ENCODE data around the gene KIAA1614. TPM values are rescaled to one million over a fixed set of nuclear protein-coding genes. Genes with fewer than 3 reads are reported as not detected.

Gene KIAA1614
- total RNA-seq, 1 donor from 2014 or later, result 2.9 TPM

DNA sequence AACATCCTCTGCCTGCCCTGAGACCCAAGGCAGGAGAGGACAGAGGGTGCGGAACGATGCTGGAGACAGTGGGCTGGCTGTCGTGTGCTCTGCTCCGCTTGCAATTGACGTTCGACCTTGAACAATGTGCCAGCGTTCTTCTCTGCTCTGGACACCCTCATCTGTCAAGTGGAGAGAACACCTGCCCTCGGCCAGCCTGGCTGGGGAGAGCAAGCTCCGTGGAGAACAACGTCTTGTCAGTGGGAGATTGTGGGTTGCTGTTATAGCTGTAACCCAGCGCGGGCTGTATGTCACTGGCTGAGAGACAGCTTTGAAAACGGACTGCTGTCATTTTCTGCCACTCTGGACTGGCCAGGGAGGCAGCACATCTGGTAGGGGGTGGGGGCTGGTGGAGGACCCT lies 14.7 kb downstream of the KIAA1614 start:
- Mint-ChIP-seq H3K4me1 (ENCODE audit: unreplicated experiment) (peaks cover 60% of the 10 kb centered on the region), H3K27ac (peak overlapping the region; percentile 3), H3K27me3 (peaks cover 7% of the 10 kb centered on the region), H3K36me3 (no peaks in the 10 kb centered on the region), H3K4me3 (no peak overlapping the region), H3K9me3 (no peaks in the 10 kb centered on the region)
- DNase-seq (ENCODE audit: extremely low spot score, unreplicated experiment), result no peak
- TF ChIP-seq, protein P1, sequence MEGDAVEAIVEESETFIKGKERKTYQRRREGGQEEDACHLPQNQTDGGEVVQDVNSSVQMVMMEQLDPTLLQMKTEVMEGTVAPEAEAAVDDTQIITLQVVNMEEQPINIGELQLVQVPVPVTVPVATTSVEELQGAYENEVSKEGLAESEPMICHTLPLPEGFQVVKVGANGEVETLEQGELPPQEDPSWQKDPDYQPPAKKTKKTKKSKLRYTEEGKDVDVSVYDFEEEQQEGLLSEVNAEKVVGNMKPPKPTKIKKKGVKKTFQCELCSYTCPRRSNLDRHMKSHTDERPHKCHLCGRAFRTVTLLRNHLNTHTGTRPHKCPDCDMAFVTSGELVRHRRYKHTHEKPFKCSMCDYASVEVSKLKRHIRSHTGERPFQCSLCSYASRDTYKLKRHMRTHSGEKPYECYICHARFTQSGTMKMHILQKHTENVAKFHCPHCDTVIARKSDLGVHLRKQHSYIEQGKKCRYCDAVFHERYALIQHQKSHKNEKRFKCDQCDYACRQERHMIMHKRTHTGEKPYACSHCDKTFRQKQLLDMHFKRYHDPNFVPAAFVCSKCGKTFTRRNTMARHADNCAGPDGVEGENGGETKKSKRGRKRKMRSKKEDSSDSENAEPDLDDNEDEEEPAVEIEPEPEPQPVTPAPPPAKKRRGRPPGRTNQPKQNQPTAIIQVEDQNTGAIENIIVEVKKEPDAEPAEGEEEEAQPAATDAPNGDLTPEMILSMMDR (conservative IDR thresholded peaks at IDR 0.05), result no peak

DNA sequence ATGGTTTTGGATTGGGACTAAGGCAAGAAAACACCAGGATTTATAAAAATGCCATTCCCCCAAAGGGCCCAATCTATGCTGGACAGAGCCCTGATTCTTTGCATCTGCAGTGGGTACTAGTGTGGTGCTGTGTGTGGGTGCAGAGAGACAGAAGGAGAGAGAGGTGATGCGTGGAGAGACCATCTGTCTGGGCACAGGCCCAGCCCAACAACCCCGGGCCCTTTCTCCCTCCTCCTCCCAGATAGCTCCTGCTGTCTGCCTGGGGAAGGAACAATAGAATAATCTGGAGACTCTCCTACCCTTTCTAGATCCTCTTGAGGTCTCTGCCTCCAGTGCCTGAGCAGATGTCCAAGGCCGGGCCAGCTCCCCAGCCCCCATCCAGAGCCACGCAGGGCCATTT lies 15.1 kb downstream of the KIAA1614 start:
- DNase-seq (ENCODE audit: extremely low spot score, unreplicated experiment), result no peak
- no peaks in the 10 kb centered on the region for H3K36me3 Mint-ChIP-seq
- peaks cover 58% of the 10 kb centered on the region for H3K4me1 Mint-ChIP-seq (ENCODE audit: unreplicated experiment)
- TF ChIP-seq, protein P1 (conservative IDR thresholded peaks at IDR 0.05), result no peak
- H3K27me3 Mint-ChIP-seq, result peaks cover 7% of the 10 kb centered on the region
- peak overlapping the region; percentile 3 for H3K27ac Mint-ChIP-seq
- H3K9me3 Mint-ChIP-seq, result no peaks in the 10 kb centered on the region
- H3K4me3 Mint-ChIP-seq, result no peak overlapping the region

DNA sequence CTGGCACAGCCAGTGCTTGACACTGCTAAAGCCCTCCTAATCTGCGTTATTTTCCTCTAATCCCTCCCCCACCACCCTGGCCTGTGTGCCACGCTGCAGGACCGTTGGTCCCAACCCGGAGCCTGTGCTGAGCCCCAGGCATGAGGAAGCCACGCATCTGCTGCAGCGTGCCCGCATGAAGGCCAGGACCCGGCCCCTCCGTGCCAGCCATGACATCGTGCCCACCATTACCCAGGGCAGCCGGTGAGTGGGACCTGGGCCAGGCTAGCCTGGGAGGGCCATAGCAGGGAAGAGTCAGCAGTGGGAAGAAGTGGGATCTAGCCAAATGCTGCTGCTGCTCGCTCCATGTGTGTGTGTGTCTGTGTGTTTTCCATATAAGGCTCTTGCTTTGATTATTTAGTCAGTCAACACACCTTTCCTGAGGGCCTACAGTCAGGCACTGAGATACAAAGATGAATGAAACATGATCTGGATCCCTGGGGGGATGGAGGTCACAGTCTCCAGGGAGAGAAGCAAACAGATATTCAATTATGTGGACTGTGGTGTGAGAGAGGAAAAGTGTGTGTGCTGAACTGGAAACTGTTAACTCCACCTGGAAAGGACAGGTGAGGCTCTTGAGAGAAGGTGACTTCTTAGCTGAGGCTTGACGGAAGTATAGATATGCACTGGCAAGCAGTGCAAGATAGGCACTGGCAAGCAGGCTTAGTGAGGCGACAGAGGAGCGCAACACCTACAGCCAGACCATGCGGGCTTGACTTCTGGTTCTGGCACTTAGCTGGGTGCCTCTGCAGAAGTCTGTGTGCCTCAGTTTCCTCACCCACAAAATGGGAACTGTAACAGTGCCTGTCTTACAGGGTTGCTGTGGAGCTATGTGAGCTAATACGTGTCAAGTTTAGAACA lies 15.9 kb downstream of the KIAA1614 start:
- H3K27ac Mint-ChIP-seq, result no peak overlapping the region
- H3K36me3 Mint-ChIP-seq, result peaks cover 4% of the 10 kb centered on the region
- no peaks in the 10 kb centered on the region for H3K9me3 Mint-ChIP-seq
- TF ChIP-seq, protein P1 (conservative IDR thresholded peaks at IDR 0.05), result no peak
- H3K4me1 Mint-ChIP-seq (ENCODE audit: unreplicated experiment), result peaks cover 57% of the 10 kb centered on the region
- H3K27me3 Mint-ChIP-seq, result peaks cover 7% of the 10 kb centered on the region
- DNase-seq (ENCODE audit: extremely low spot score, unreplicated experiment), result no peak
- H3K4me3 Mint-ChIP-seq, result no peak overlapping the region

DNA sequence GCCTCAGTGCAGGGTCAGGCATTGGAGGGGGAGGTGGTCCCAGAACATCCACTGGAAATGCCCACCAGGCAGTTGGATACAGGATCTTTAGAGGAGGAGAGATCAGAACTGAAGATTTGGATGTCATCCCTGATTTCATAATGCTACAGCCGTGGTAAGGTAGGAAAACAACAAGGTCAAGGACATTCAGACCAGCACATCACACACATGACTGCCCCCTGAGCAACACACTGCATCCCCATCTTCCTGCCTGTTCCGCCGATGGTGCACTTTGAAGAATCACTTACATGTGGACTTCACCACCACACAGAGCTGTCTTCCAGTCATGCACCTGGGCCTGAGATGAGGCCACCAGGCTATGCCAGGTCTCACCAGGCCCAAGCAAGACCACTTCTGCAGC lies 16.7 kb downstream of the KIAA1614 start:
- Mint-ChIP-seq H3K27me3 (peaks cover 3% of the 10 kb centered on the region), H3K36me3 (peaks cover 4% of the 10 kb centered on the region), H3K4me1 (ENCODE audit: unreplicated experiment) (peaks cover 51% of the 10 kb centered on the region), H3K4me3 (no peak overlapping the region), H3K27ac (no peak overlapping the region), H3K9me3 (no peaks in the 10 kb centered on the region)
- TF ChIP-seq, protein P1 (conservative IDR thresholded peaks at IDR 0.05), result no peak
- DNase-seq (ENCODE audit: extremely low spot score, unreplicated experiment), result no peak

DNA sequence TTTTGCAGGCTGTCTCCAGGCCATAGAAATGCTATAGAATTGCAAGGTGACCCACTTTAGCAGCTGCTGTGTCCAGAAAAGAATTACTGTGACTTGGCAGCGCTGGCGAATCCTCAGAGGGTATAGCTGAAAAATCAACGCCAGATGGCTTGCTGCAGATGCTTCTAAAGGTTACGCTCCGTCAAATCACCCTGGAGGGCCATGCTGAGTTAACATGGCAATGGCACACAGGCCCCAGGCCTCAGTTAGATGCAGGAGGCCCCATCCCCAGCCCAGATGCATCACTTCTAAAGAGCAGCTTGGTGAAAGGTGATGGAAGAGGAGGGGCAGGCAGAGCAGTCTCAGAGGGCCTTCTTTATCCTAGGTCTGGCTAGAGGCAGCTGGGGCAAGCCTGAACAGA lies 18.0 kb downstream of the KIAA1614 start:
- no peak for DNase-seq (ENCODE audit: extremely low spot score, unreplicated experiment)
- Mint-ChIP-seq H3K27ac (no peak overlapping the region), H3K4me1 (ENCODE audit: unreplicated experiment) (peaks cover 48% of the 10 kb centered on the region), H3K9me3 (no peaks in the 10 kb centered on the region), H3K36me3 (peaks cover 7% of the 10 kb centered on the region), H3K27me3 (peaks cover 3% of the 10 kb centered on the region), H3K4me3 (no peak overlapping the region)
- TF ChIP-seq, protein P1 (conservative IDR thresholded peaks at IDR 0.05), result no peak
